Erythroblast (primary cell): ENCODE data around the gene SPNS2.

Experiments
- GATA1 ChIP-seq: IDR thresholded peaks from 2 replicates; pipeline ENCODE4 v1.6.1; 2011; ENCODE audit warnings: low read depth, mild to moderate bottlenecking, control low read depth, low read length, moderate library complexity
- POLR2A ChIP-seq: IDR thresholded peaks from 2 replicates; pipeline ENCODE4 v1.6.1; 2011; ENCODE audit warnings: mild to moderate bottlenecking, low read length

GRCh38 chr17:4465786-4466185 is 32.9 kb upstream of the SPNS2 start:
- TF ChIP-seq POLR2A, result no peak
- no peak for TF ChIP-seq GATA1
